ENCODE results near the gene MYLK4.

Gene MYLK4

DNA sequence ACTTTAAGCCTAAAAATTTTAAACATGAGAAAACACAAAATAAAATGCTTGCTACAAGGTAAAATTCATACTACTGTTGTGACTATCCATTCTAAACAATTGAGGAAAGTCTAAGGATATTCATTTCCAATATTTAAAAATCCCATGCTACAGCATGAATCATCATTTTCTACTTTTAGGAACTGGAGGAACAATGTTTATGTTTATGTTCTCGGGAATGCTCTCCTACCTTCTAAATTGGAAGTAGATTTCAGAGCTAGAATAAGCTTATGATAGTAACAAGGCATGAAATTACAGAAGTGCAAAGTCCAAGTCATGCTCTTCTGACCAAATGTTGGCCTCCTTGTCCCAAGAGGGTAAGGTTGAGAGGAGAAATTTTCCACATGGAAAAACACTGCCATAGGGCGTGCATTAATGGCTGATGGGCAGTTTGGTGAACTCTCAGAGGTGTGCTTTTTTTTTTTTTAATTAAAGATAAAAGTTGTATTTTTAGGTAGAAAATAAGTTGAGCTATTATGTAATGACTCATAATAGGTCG is 6.0 kb upstream of the MYLK4 start:
- DNase-seq (ENCODE audit: low read depth in 2 of 2): no peak

DNA sequence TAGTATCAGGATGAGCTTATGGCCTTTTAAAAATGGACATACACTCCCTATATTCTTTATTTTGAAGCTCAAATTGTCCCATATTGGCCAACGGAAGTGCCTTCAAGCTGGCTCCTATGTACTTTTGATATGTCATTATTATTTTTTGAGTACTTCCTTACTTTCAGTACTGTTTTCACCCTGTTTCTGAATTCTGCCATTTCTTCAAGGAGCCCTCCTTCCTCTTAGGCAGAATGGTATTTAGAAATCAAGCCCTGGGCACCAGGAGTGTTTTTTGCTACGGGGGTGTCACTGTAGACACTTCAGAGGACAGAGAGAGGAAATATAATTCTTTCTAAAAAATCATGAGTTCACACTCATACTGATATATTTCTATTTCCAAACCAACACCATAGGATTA is 5.5 kb upstream of the MYLK4 start:
- no peak for DNase-seq (ENCODE audit: low read depth in 2 of 2)

GRCh38 chr6:2755456-2755855 is 4.7 kb upstream of the MYLK4 start:
- DNase-seq (ENCODE audit: low read depth in 2 of 2): no peak

DNA sequence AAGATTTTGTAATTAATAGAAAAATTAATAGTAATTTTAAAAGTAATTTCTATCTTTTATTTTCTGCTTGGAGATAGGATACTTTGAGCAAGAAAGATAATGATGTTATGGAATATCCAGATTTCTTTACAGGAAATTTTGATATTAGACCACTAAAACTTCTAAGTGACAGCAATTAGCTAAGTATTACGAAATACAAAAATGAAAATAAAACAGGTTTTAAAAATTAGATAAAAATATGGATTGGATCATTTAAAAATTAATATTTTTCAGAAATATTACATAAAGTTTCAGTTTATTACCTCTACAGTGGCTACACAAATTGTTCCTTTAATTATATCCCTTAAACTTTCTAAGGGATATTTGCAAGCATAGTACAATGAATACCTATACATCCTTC is 4.2 kb upstream of the MYLK4 start:
- no peak for DNase-seq (ENCODE audit: low read depth in 2 of 2)

- no peak for DNase-seq (ENCODE audit: low read depth in 2 of 2)
Observed at GRCh38 chr6:2754393-2754792, 3.7 kb upstream of the MYLK4 start.

GRCh38 chr6:2753743-2754142 is 3.0 kb upstream of the MYLK4 start:
- DNase-seq (ENCODE audit: low read depth in 2 of 2): no peak

GRCh38 chr6:2753110-2753489 is 2.4 kb upstream of the MYLK4 start:
- no peak for DNase-seq (ENCODE audit: low read depth in 2 of 2)

DNA sequence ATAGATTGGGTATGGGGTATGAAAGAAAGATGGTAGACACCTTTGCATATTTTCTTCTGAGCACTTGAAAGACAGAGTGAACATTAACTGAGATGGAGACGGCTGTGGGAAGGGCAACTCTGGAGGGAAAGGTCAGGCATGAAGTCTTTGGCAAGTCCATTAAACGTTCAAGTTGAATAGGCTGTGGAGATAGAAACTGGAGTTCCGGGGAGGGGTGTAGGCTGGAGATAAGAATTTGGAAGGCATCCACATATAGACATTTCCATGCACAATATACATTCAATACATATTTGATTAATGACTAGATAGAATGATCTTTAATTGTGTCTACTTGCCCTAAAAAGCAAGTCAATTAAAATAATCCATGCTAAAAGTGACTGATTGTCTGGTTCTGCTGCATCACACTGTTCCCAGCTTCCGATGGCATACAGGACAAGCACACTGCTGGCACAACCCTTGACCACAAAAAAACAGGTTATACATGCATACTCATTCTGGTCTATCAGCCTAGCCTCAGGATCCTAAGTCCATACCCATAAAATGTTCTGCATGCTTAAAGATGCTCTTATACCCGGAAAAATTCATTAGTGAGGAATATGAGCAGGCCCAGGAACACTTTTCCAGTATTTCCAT is 1.9 kb upstream of the MYLK4 start:
- no peak for DNase-seq (ENCODE audit: low read depth in 2 of 2)

- DNase-seq (ENCODE audit: low read depth in 2 of 2): no peak
Observed at GRCh38 chr6:2751871-2752270, 1.1 kb upstream of the MYLK4 start.

GRCh38 chr6:2749969-2750600 is 637 bp downstream of the MYLK4 start:
- peak in 1 of 2 donors; percentile 57 for DNase-seq (ENCODE audit: low read depth in 2 of 2)

- no peak for DNase-seq (ENCODE audit: low read depth in 2 of 2)
Observed at GRCh38 chr6:2748183-2748582, 2.5 kb downstream of the MYLK4 start.

DNA sequence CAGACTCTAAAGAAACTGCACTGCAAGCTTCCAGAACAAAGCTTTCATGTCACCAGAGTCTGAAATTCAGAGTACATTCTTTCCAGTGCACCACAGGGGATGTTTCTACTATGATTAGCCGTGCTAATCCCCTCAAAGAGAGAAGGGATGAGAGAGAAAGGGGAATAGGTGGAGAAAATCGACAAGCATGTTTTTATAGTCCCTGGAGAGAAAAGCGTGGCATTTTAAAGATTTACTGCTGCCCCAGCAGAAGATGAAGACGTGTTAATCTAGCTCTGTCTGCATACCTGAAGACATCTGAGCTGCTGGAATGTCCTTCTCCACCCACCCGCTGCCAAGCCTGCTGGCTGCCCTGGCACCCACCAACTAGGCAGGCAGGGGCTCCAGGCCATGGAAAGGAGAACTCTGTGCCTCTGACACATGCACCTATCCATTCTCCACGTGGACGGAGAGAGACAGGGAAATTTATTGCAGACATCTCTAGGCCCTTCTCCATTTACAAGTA is 4.1 kb downstream of the MYLK4 start:
- no peak for DNase-seq (ENCODE audit: low read depth in 2 of 2)

DNA sequence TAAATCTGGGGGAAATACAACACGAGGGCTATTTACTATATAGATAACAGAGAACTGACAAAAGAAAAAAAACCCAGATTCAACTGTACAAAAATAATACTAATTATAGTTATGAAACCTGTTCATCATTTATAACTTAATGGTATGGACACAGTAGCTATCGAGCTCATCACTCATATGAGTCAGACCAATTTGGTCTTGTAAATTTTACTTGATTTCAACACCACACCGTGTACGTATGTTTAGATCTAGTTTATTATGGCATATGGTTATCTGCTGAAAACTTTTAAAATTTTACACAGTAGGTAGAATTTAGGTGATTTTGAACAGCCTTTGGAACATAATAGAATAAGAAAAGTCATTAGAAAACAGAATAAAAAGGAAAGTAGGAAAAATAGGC is 5.5 kb downstream of the MYLK4 start:
- no peak for DNase-seq (ENCODE audit: low read depth in 2 of 2)

- no peak for DNase-seq (ENCODE audit: low read depth in 2 of 2)
Observed at GRCh38 chr6:2744778-2745177, 5.9 kb downstream of the MYLK4 start.

DNA sequence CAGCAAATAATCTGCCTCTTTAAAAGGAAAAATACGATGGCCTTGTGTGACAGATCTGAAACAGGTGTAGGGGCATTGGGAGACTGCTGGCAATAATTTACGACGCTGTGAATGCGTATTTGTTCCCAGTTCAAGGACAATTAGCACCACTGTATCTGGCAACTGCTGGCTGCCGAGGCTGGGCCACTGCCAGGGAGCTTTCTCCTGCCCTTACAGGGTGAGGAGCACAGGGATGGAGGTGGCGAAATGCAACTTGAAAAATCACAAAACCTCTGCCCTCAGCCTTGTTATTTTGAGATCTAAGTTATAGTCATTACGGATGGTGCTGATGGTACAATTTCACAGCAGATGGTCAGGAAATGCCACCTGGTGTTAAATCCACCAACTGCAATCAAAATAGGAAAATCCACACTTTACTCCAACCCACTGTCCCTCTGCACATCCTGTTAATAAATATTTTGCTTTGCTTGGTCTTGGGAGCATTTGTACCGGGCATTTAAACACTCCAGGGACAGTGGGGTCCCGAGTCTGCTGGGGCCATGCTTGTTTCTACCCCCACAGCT is 6.4 kb downstream of the MYLK4 start:
- DNase-seq (ENCODE audit: low read depth in 2 of 2): no peak

- no peak for DNase-seq (ENCODE audit: low read depth in 2 of 2)
Observed at GRCh38 chr6:2743280-2744208, 7.2 kb downstream of the MYLK4 start.

GRCh38 chr6:2741756-2742155 is 9.0 kb downstream of the MYLK4 start:
- no peak for DNase-seq (ENCODE audit: low read depth in 2 of 2)

GRCh38 chr6:2740581-2740980 is 10.1 kb downstream of the MYLK4 start:
- no peak for DNase-seq (ENCODE audit: low read depth in 2 of 2)

- no peak for DNase-seq (ENCODE audit: low read depth in 2 of 2)
Observed at GRCh38 chr6:2739335-2739734, 11.4 kb downstream of the MYLK4 start.

- peak in 1 of 2 donors; percentile 10 for DNase-seq (ENCODE audit: low read depth in 2 of 2)
Observed at GRCh38 chr6:2738373-2738979, 12.2 kb downstream of the MYLK4 start.

- no peak for DNase-seq (ENCODE audit: low read depth in 2 of 2)
Observed at GRCh38 chr6:2737885-2738284, 12.8 kb downstream of the MYLK4 start.
